HG02970 (cell line): ENCODE measurements around the gene ALDH1A3.

Experiments used
- ATAC-seq: cut with Tn5 transposase; IDR thresholded peaks from one replicate; pipeline ENCODE4 v1.9.1; 2021; ENCODE audit warnings: mild to moderate bottlenecking, moderate library complexity, moderate number of reproducible peaks; ENCODE audit not compliant: unreplicated experiment, low FRiP score

The ALDH1A3 gene

GRCh38 chr15:100923076-100923475 is 43.4 kb downstream of the ALDH1A3 start:
- ATAC-seq, result no peak

GRCh38 chr15:100923902-100924301 is 44.3 kb downstream of the ALDH1A3 start:
- ATAC-seq, result no peak

- no peak for ATAC-seq
Observed at GRCh38 chr15:100924436-100924835, 44.8 kb downstream of the ALDH1A3 start.

GRCh38 chr15:100925480-100925879 is 45.8 kb downstream of the ALDH1A3 start:
- ATAC-seq, result no peak

GRCh38 chr15:100926258-100926657 is 46.6 kb downstream of the ALDH1A3 start:
- ATAC-seq, result no peak

- no peak for ATAC-seq
Observed at GRCh38 chr15:100926971-100927756, 47.5 kb downstream of the ALDH1A3 start.

- ATAC-seq, result no peak
Observed at GRCh38 chr15:100928632-100929280, 49.1 kb downstream of the ALDH1A3 start.

GRCh38 chr15:100929641-100930042 is 50.0 kb downstream of the ALDH1A3 start:
- no peak for ATAC-seq

- ATAC-seq, result no peak
Observed at GRCh38 chr15:100930306-100930848, 50.7 kb downstream of the ALDH1A3 start.

- no peak for ATAC-seq
Observed at GRCh38 chr15:100931143-100931890, 51.7 kb downstream of the ALDH1A3 start.

GRCh38 chr15:100932676-100933348 is 53.2 kb downstream of the ALDH1A3 start:
- ATAC-seq, result no peak

GRCh38 chr15:100934166-100934565 is 54.5 kb downstream of the ALDH1A3 start:
- no peak for ATAC-seq

- no peak for ATAC-seq
Observed at GRCh38 chr15:100934726-100935125, 55.1 kb downstream of the ALDH1A3 start.

GRCh38 chr15:100937171-100937570 is 57.5 kb downstream of the ALDH1A3 start:
- ATAC-seq, result no peak

- no peak for ATAC-seq
Observed at GRCh38 chr15:100939791-100940190, 60.2 kb downstream of the ALDH1A3 start.

- ATAC-seq, result no peak
Observed at GRCh38 chr15:100940767-100941379, 61.2 kb downstream of the ALDH1A3 start.

GRCh38 chr15:100941536-100941935 is 61.9 kb downstream of the ALDH1A3 start:
- ATAC-seq, result no peak

GRCh38 chr15:100942656-100943425 is 63.2 kb downstream of the ALDH1A3 start:
- no peak for ATAC-seq

- ATAC-seq, result no peak
Observed at GRCh38 chr15:100944244-100944895, 64.7 kb downstream of the ALDH1A3 start.
